Fibroblast of skin of right biceps (primary cell): Measurements from ENCODE around the gene PYGO2.
"Not testable (repeated sequence)": the region's sequence is repeated elsewhere in the genome, so short reads cannot be mapped to it uniquely, and the experiment has no call there.

Experiments
- DNase-seq: peaks from one replicate; pipeline ENCODE4 v3.0.0-alpha.2; 2013

The PYGO2 gene

GRCh38 chr1:154977762-154978161 is 16.2 kb upstream of the PYGO2 start:
- not testable (repeated sequence) for DNase-seq

GRCh38 chr1:154975409-154976059 is 14.0 kb upstream of the PYGO2 start:
- DNase-seq = peak; percentile 46

GRCh38 chr1:154974808-154975408 is 13.3 kb upstream of the PYGO2 start:
- DNase-seq = peak; percentile 95

- DNase-seq = peak; percentile 100
Observed at GRCh38 chr1:154974102-154974807, 12.7 kb upstream of the PYGO2 start, which contains the start of gene CKS1B. Gene CKS1B, plus strand, starts transcription at chr1:154974681. Its CDS starts 65 bp downstream, at chr1:154974746.

- peak; percentile 98 for DNase-seq
Observed at GRCh38 chr1:154973344-154974101, 11.9 kb upstream of the PYGO2 start.

GRCh38 chr1:154972517-154973343 is 11.1 kb upstream of the PYGO2 start:
- DNase-seq = peak; percentile 99

- DNase-seq = no peak
Observed at GRCh38 chr1:154972213-154972516, 10.6 kb upstream of the PYGO2 start.

- DNase-seq = no peak
Observed at GRCh38 chr1:154971341-154971998, 9.9 kb upstream of the PYGO2 start.

GRCh38 chr1:154970631-154971340 is 9.2 kb upstream of the PYGO2 start, which contains the start of gene SHC1:
Gene SHC1, minus strand, starts transcription at chr1:154970747. Its CDS starts 221 bp downstream, at chr1:154970526.
- DNase-seq = peak; percentile 97

GRCh38 chr1:154969860-154970452 is 8.4 kb upstream of the PYGO2 start:
- no peak for DNase-seq

- DNase-seq = no peak
Observed at GRCh38 chr1:154969246-154969645, 7.7 kb upstream of the PYGO2 start.

- no peak for DNase-seq
Observed at GRCh38 chr1:154968731-154969130, 7.1 kb upstream of the PYGO2 start.

- no peak for DNase-seq
Observed at GRCh38 chr1:154967331-154967950, 5.9 kb upstream of the PYGO2 start.

GRCh38 chr1:154966111-154966510 is 4.5 kb upstream of the PYGO2 start:
- DNase-seq = no peak

- DNase-seq = no peak
Observed at GRCh38 chr1:154964359-154964758, 2.8 kb upstream of the PYGO2 start.

GRCh38 chr1:154963643-154964042 is 2.1 kb upstream of the PYGO2 start:
- no peak for DNase-seq

GRCh38 chr1:154962795-154963330 is 1.3 kb upstream of the PYGO2 start:
- DNase-seq = no peak

- DNase-seq = no peak
Observed at GRCh38 chr1:154962156-154962749, 671 bp upstream of the PYGO2 start.

- no peak for DNase-seq
Observed at GRCh38 chr1:154960446-154961136, 991 bp downstream of the PYGO2 start.
